Karpas-422 (cell line): ENCODE data around the gene ARHGEF28. TPM values are rescaled to one million over a fixed set of nuclear protein-coding genes. Genes with fewer than 3 reads are reported as not detected.

Experiments
- DNase-seq: peaks from one replicate; pipeline ENCODE4 v3.0.0-alpha.2; 2015
- H2AFZ ChIP-seq: fragments of 200-600 bp; sonication (generic); 2 replicates; pipeline ENCODE4 v1.6.1; 2014; ENCODE audit warnings: antibody characterized with exemption, low read length, mixed read lengths
- H3K27ac ChIP-seq: fragments of 200-600 bp; sonication (generic); 2 replicates; pipeline ENCODE4 v1.5.1; 2014; ENCODE audit warnings: mild to moderate bottlenecking, low read length, moderate library complexity
- H3K27me3 ChIP-seq: fragments of 200-600 bp; sonication (generic); 2 replicates; pipeline ENCODE4 v1.6.1; 2014; ENCODE audit warnings: low read length, mixed read lengths
- H3K36me3 ChIP-seq: fragments of 200-600 bp; sonication (generic); 2 replicates; pipeline ENCODE4 v1.6.1; 2014; ENCODE audit warnings: low read length, mixed read lengths; ENCODE audit not compliant: insufficient read depth
- H3K4me1 ChIP-seq: fragments of 200-600 bp; sonication (generic); 2 replicates; pipeline ENCODE4 v1.6.1; 2014; ENCODE audit warnings: mild to moderate bottlenecking, low read length, mixed read lengths
- H3K4me2 ChIP-seq: fragments of 200-600 bp; sonication (generic); 2 replicates; pipeline ENCODE4 v1.6.1; 2014; ENCODE audit warnings: low read length, low read depth, mild to moderate bottlenecking; ENCODE audit not compliant: poor library complexity, severe bottlenecking
- H3K4me3 ChIP-seq: fragments of 200-600 bp; sonication (generic); 2 replicates; pipeline ENCODE4 v1.5.1; 2014; ENCODE audit warnings: mild to moderate bottlenecking, antibody characterized with exemption, low read length, mixed read lengths
- H3K79me2 ChIP-seq: fragments of 200-600 bp; sonication (generic); 2 replicates; pipeline ENCODE4 v1.6.1; 2014; ENCODE audit warnings: mild to moderate bottlenecking, low read length, mixed read lengths
- H3K9ac ChIP-seq: fragments of 200-600 bp; sonication (generic); 2 replicates; pipeline ENCODE4 v1.6.0; 2014; ENCODE audit warnings: low read length
- H3K9me2 ChIP-seq: fragments of 200-600 bp; sonication (generic), shearing (Covaris generic); replicated peaks from 2 replicates; pipeline ENCODE4 v1.6.0; 2014; ENCODE audit warnings: mild to moderate bottlenecking, low read length, moderate library complexity; ENCODE audit not compliant: insufficient read depth
- H3K9me3 ChIP-seq: fragments of 300-700, 200-600 bp; sonication (generic); 2 replicates; pipeline ENCODE4 v1.6.1; 2014; ENCODE audit warnings: low read length, mixed read lengths
- H4K20me1 ChIP-seq: fragments of 200-600 bp; sonication (generic); 2 replicates; pipeline ENCODE4 v1.6.1; 2014; ENCODE audit warnings: mild to moderate bottlenecking, antibody characterized with exemption, low read length, low read depth; ENCODE audit not compliant: insufficient read depth
- total RNA-seq: library from RNA; depleted of rRNA; stranded (reverse); fragments of >200 nt; shearing (Covaris generic); gene quantifications from 2 replicates; pipeline ENCODE4 v1.2.3, GENCODE V29; 2014; ENCODE audit warnings: low replicate concordance

The ARHGEF28 gene
- total RNA-seq, 1 experiment from 2014 or later: not detected

DNA sequence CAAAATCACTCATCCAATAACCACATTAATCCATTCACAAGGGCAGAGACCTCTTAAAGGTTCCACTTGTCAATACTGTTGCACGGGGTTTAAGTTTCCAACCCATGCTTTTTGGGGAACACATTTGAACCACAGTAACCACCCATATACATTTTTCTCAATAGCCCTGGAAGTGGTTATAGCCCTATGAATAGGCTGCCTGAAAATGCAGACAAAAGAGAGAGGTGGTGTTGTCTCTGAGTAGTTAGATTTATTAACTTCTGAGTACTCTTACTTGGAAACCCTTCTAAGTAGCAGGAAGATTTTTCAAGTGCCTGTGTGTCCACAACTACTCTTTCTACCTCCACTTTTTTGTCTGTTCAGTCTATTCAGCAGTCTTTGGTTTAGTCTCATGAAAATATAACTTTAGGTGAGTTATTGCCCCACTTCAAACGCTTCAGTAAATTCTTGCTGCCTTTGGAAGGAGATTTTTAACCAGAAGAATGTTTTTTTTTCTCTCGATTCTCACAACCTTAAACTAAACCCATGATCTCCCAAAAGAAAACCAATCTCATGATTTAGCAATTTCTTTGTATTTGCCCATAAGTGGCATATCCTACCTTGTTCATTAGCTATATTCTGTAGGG, 42.6 kb downstream of the ARHGEF28 start:
- Histone ChIP-seq H3K9me3 (no peaks in the 10 kb centered on the region), H3K27me3 (no peaks in the 10 kb centered on the region), H3K9ac (no peak overlapping the region), H3K4me1 (no peaks in the 10 kb centered on the region), H2AFZ (no peak overlapping the region), H3K27ac (no peak overlapping the region), H3K9me2 (no peaks in the 10 kb centered on the region), H3K4me3 (no peak overlapping the region), H4K20me1 (no peaks in the 10 kb centered on the region), H3K79me2 (no peaks in the 10 kb centered on the region), H3K4me2 (no peak overlapping the region), H3K36me3 (no peaks in the 10 kb centered on the region)
- no peak for DNase-seq

DNA sequence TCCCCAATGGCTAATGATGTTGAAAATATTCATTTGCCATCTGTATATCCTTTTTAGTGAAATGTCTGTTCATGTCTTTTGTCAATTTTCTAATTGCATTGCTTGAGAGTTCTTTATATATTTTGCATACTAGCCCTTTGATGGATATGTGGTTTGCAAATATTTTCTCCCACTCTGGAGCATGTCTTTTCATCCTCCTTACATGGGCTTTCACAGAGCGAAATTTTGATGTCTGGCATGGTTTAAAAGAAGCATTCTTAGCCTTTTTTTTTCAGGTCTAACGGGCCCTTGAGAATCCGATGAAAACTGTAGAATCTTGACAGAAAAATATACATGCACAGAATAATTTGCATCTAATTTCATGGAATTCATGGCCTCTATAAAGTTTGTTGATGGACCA, 44.7 kb downstream of the ARHGEF28 start:
- no peaks in the 10 kb centered on the region for H3K9me2 ChIP-seq
- no peaks in the 10 kb centered on the region for H3K9me3 ChIP-seq
- no peak overlapping the region for H3K4me2 ChIP-seq
- H2AFZ ChIP-seq: no peak overlapping the region
- no peak overlapping the region for H3K9ac ChIP-seq
- H3K4me1 ChIP-seq: no peaks in the 10 kb centered on the region
- H3K36me3 ChIP-seq: no peaks in the 10 kb centered on the region
- no peaks in the 10 kb centered on the region for H3K27me3 ChIP-seq
- no peak for DNase-seq
- H3K4me3 ChIP-seq: no peak overlapping the region
- no peak overlapping the region for H3K27ac ChIP-seq
- H4K20me1 ChIP-seq: no peaks in the 10 kb centered on the region
- no peaks in the 10 kb centered on the region for H3K79me2 ChIP-seq

DNA sequence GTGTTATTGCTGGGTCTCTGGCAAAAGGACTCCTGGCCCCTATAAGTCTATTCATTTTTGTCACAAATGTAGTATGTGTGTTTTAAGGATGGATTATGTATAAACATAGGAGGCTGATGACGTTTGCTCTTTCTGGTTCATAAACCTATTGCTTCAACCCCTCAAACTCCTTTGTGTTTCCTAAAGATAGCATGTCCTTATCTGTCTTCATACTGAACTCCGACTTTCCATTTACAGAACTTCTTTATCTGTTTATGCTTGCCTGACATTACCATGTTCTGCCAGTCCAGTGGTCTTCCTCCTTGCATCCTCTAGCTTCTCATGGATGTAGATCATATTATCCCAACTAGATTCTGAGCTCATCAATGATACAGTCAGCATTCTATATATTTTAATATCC, 46.1 kb downstream of the ARHGEF28 start:
- Histone ChIP-seq H3K4me3 (no peak overlapping the region), H3K79me2 (no peaks in the 10 kb centered on the region), H3K9ac (no peak overlapping the region), H3K4me1 (no peaks in the 10 kb centered on the region), H3K4me2 (no peak overlapping the region), H4K20me1 (no peaks in the 10 kb centered on the region), H3K27ac (no peak overlapping the region), H3K9me3 (no peaks in the 10 kb centered on the region), H3K9me2 (no peaks in the 10 kb centered on the region), H3K27me3 (no peaks in the 10 kb centered on the region), H3K36me3 (no peaks in the 10 kb centered on the region), H2AFZ (no peak overlapping the region)
- no peak for DNase-seq

DNA sequence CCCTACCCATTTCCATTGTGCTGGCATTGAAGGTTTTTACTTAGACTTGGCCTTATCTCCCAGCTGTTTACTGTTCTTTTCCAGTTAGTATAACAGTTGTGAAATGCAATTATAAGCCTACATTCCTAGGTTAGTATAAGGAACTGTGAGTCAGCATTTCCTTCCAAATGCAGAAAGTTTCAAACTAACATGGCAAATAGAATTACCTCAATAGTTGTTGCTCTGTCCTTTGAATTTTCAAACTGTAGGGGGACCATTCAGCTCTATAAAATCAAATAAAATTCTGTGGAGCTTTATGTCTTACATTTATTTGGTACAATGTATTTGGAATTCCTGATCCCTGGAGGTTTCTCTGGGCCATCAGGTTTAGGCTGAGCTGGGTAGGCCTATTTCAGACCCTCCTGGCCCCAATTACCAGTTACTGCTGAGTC, 47.2 kb downstream of the ARHGEF28 start:
- Histone ChIP-seq H3K4me2 (no peak overlapping the region), H3K4me3 (no peak overlapping the region), H3K9ac (no peak overlapping the region), H3K27me3 (no peaks in the 10 kb centered on the region), H3K4me1 (no peaks in the 10 kb centered on the region), H4K20me1 (no peaks in the 10 kb centered on the region), H3K27ac (no peak overlapping the region), H3K79me2 (no peaks in the 10 kb centered on the region), H2AFZ (no peak overlapping the region), H3K36me3 (no peaks in the 10 kb centered on the region), H3K9me2 (no peaks in the 10 kb centered on the region), H3K9me3 (no peaks in the 10 kb centered on the region)
- DNase-seq: no peak

DNA sequence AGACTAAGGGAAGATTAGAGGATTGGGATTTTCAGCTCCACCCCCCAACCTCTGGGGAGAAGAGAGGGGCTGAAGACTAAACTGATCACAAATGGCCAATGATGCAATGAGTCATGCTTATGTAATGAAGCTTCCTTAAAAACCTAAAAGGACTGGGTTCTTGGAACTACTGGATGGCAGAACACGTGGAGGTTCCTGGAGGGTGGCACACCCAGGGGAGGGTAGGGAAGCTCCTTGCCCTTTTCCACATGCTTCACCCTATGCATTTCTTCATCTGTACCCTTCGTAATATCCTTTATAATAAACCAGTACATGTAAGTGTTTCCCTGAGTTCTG, 48.6 kb downstream of the ARHGEF28 start:
- Histone ChIP-seq H3K79me2 (no peaks in the 10 kb centered on the region), H3K9me2 (no peaks in the 10 kb centered on the region), H3K27me3 (no peaks in the 10 kb centered on the region), H4K20me1 (no peaks in the 10 kb centered on the region), H3K9me3 (no peaks in the 10 kb centered on the region), H3K9ac (no peak overlapping the region), H3K4me3 (no peak overlapping the region), H2AFZ (no peak overlapping the region), H3K36me3 (no peaks in the 10 kb centered on the region), H3K27ac (no peak overlapping the region), H3K4me1 (no peaks in the 10 kb centered on the region), H3K4me2 (no peak overlapping the region)
- no peak for DNase-seq

DNA sequence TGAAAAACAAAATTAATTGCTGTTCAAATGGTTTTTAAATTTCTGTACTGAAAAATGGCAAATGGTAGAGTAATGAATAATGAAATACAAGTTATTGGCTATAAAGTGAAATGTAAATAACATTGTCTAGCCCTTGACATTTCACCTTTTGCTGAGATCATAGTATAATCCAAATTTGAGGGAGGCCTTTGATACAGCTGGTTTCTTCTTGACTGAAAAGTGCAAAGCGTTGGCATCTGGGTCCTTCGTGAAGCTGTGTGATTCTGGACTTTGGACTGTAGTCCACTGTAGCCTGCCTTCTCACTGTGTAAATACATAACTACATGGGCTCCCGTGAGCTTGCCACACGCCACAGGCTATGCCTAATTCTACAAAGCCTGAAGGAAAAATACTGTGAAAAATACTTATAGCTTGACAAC, 52.3 kb downstream of the ARHGEF28 start:
- Histone ChIP-seq H3K9me2 (no peaks in the 10 kb centered on the region), H3K79me2 (no peaks in the 10 kb centered on the region), H3K4me3 (no peak overlapping the region), H4K20me1 (no peaks in the 10 kb centered on the region), H3K27me3 (no peaks in the 10 kb centered on the region), H2AFZ (no peak overlapping the region), H3K27ac (no peak overlapping the region), H3K9me3 (no peaks in the 10 kb centered on the region), H3K36me3 (no peaks in the 10 kb centered on the region), H3K9ac (no peak overlapping the region), H3K4me2 (no peak overlapping the region), H3K4me1 (no peaks in the 10 kb centered on the region)
- DNase-seq: no peak

DNA sequence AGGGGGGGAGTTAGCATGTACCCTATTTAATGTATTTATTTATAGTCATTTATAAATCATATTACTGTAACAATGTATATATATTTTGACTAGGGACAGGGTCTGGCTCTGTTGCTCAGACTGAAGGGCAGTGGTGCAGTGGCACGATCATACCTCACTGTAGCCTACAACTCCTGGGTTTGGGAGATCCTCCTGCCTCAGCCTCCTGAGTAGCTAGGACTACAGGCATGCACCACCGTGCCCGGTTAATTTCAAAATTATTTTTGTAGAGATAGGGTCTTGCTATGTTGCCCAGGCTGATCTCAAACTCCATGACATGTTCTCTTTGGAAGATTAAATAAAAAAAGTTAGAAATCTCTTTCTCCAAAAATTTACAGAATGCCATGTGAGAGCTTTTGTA, 52.8 kb downstream of the ARHGEF28 start:
- Histone ChIP-seq H3K9ac (no peak overlapping the region), H3K9me3 (no peaks in the 10 kb centered on the region), H3K4me3 (no peak overlapping the region), H3K9me2 (no peaks in the 10 kb centered on the region), H3K4me1 (no peaks in the 10 kb centered on the region), H2AFZ (no peak overlapping the region), H3K27me3 (no peaks in the 10 kb centered on the region), H4K20me1 (no peaks in the 10 kb centered on the region), H3K79me2 (no peaks in the 10 kb centered on the region), H3K36me3 (no peaks in the 10 kb centered on the region), H3K27ac (no peak overlapping the region), H3K4me2 (no peak overlapping the region)
- DNase-seq: no peak

DNA sequence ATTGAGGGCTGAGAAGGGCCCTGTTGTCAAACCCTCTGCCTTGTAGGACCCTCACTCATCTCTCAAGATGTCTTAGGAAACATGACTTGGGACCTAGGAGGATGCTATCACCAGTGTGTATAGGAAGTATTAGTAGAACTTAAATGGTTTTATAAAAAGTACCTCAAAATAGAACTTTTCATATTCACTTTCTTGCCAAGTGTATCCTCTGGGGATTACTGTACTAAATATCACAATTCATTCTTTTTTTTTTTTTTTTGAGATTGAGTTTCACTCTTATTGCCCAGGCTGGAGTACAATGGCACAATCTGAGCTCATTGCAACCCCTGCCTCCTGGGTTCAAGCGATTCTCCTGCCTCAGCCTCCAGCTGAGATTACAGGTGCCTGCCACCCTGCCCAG, 56.2 kb downstream of the ARHGEF28 start:
- Histone ChIP-seq H3K9me2 (no peaks in the 10 kb centered on the region), H4K20me1 (no peaks in the 10 kb centered on the region), H3K4me3 (no peak overlapping the region), H3K4me2 (no peak overlapping the region), H3K36me3 (no peaks in the 10 kb centered on the region), H3K79me2 (no peaks in the 10 kb centered on the region), H3K27me3 (no peaks in the 10 kb centered on the region), H2AFZ (no peak overlapping the region), H3K27ac (no peak overlapping the region), H3K4me1 (no peaks in the 10 kb centered on the region), H3K9ac (no peak overlapping the region), H3K9me3 (no peaks in the 10 kb centered on the region)
- no peak for DNase-seq

DNA sequence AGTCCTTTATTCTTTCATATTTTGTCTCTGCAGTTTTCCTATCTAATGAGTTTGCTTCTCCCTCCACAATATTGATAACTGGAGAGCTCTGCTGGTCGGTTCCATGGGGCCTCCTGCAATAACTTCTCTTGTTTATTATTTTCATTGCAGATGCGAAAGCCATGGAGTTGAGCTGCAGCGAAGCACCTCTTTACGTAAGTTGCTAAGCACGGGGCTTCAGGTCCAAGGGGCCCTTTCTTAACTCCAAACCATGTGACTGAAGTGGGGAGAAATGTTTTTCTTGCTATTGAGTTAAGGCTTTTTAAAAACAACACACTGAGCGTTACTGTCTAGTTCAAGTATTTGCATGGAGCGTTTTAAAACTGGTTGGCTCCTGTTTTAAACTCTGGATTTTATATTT, 58.7 kb downstream of the ARHGEF28 start:
- H4K20me1 ChIP-seq: no peaks in the 10 kb centered on the region
- no peaks in the 10 kb centered on the region for H3K79me2 ChIP-seq
- no peaks in the 10 kb centered on the region for H3K9me2 ChIP-seq
- H3K27me3 ChIP-seq: no peaks in the 10 kb centered on the region
- H3K9ac ChIP-seq: no peak overlapping the region
- H3K4me2 ChIP-seq: no peak overlapping the region
- H3K36me3 ChIP-seq: no peaks in the 10 kb centered on the region
- H3K4me1 ChIP-seq: no peaks in the 10 kb centered on the region
- no peak for DNase-seq
- no peak overlapping the region for H2AFZ ChIP-seq
- H3K27ac ChIP-seq: no peak overlapping the region
- H3K4me3 ChIP-seq: no peak overlapping the region
- H3K9me3 ChIP-seq: no peaks in the 10 kb centered on the region
